GM19467 (cell line): ENCODE results near the gene NALF2.

Experiments used
- ATAC-seq: cut with Tn5 transposase; IDR thresholded peaks from one replicate; pipeline ENCODE4 v1.9.1; 2021; ENCODE audit warnings: mild to moderate bottlenecking, moderate library complexity; ENCODE audit not compliant: unreplicated experiment

The NALF2 gene

DNA sequence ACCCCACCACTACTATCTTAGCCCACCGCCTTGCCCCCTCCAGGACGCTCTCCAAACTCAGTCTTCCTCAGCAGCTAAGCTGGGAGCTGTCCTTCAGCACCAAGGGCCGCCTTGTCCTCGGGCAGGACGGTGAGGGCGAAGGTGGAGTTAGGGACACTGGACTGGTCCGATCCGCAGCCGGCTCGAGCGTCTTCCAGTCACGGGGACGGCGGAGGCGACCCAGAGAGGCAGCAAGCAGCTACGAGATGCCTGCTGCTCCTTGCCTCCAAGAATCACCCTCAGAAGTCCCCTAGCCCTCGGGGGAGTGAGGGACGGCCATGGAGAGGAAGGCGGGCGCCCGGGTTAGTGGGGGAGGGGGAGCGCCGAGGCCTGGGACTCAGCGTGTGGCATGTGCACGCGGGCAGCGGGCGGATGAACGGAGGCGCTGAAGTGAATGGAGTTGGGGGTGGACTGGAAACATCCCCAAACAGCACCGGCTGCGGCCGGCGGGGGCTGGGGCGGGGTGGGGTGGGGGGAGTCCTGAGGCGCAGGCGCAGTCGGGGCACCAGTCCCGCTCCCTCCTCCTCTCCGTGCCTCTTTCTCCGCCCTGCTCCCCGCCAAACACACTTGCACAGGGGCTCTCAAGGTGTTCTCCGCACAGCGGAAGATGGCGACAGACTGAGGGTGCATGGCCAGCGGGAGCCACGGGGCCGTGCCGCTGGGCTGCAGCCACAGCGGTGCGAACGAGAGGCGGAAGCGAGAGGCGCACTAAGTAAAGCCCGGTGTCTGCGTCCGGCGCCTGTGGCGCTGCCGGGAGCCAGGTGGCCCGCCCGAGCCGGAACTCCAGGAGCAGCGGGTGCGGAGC is at the start of gene NALF2:
Gene NALF2 (plus strand): TSS at position 545 of the 844 bp plus-strand sequence. CDS start 957 bp downstream, outside the sequence.
- ATAC-seq = no peak

DNA sequence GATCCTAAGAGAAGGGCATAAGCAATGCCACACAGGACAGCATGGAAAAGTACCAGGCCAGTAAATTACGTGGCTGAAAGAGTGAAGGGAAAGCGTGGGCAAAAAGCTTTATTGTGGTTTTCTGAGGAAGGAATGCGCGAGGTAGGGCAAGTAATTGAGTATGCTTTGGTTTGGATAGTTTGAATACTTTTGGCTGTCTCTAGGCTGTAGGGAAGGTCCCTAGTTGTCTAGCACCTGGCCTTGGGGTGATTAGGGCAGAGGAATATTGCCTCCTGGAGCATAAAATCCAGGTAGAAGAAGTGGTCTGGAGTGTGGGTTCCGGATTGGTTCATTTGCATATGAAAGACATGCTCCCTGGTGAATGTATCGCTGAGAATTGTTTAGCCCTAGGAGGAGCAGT is 46.4 kb upstream of the NALF2 start:
- ATAC-seq = no peak

DNA sequence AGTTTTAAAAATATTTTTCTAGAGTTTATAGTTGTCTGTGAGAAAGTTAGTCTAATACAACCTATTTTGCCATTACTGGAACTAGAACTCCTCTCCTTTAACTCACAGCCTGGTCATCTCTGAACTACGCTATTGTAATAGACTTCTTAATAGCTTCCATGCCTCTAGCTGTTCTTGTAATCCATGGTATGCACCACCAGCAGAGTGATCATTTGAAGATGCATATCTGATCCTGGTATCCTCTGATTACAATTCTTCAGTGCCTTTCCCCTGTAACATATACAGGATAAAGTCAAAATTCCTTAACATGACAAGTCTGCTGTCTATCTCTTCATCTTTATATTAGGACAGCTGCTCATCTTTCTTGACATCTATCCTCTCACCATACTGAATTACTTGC is 37.6 kb upstream of the NALF2 start:
- no peak for ATAC-seq

DNA sequence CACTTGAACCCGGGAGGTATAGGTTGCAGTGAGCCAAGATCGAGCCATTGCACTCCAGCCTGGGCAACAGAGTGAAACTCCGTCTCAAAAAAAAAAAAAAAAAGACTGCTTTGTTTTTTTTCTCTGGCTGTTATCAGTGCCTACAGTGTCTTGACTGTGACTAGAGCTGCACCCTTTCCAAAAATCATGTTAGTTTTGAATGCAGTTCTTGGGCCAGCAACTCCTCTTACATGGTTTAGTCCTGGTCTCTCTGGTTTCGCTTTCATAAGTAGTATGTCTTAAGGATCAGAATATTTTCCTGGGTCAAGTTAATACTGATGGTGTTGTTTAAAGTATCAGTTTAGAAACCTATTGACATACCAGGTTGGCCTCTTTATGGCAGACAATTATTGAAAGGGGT is 34.2 kb upstream of the NALF2 start:
- ATAC-seq = no peak

DNA sequence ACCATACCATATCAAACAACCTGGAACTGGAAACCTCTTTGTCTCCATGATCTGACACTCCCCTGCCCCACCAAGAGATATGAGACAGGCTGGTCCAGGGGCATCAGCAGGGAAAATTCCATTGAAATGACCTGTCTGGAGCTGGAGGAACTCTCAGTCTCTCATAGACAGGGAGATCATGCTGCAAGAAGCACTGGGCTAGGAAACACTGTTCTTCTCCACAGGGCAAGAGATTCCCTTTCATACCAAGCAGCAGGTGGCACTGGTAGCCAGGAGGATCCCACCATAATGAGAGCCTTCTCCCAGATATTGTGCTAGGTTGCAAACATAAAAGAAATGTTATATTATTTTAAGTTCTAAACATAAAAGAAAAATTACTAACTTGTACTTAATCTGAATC is 14.5 kb upstream of the NALF2 start:
- no peak for ATAC-seq

DNA sequence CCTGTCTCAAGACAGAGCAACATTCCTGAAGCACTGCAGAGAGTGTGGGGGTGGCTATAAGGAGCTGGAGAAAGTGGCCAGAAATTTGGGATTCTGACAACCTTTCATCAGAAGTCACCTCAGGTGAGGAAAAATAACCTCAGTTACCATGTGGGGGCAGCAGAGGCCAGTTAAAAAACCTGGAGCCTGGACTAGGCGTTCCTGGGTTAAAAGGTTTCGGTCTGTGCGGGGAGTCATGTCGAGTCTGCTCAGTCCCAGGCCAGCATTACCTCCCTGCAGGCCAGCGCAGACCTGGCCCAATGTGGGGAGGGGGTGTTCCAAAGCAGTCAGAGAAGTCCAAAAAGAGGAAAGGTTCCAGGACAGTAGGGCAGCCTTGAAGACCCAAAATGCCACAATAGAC is 10.9 kb upstream of the NALF2 start:
- no peak for ATAC-seq

DNA sequence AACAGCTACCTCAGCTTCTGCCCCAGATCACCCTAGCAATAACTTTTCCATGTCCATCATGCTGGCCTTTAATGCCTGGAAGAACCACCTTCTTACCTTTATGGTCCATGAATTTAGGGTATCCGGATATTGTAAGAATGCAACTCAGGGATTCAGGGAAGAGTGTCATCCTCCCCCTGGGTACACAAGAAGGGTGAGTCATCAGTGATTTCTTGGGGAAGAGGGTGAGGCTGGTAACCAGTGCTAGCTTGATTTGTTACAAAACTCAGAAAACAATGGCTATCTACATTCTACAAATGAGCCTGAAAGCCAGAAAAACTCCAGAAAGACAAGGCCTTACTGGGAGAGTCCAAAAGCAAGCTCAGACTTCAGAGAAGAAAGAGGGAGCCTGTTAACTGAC is 10.4 kb upstream of the NALF2 start:
- no peak for ATAC-seq

DNA sequence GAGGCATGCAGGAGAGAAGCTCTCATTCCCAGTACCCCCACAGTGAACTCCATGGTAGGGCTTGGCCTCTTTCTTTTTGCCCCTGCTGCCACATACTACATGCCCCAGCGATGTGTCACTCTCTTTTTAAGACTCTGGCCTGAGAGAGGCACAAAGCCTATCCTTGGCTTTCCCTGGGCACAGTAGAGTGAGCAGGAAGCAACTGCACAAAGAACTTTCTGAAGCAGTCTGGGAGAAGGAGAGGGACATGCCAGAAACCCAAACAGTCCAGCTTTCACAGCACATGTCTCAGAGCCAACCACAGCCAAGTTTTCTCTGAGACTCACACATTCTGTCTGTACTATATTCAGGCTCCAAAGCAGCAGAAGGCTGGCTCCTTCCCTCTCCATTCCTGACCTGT is 7.9 kb upstream of the NALF2 start:
- no peak for ATAC-seq

DNA sequence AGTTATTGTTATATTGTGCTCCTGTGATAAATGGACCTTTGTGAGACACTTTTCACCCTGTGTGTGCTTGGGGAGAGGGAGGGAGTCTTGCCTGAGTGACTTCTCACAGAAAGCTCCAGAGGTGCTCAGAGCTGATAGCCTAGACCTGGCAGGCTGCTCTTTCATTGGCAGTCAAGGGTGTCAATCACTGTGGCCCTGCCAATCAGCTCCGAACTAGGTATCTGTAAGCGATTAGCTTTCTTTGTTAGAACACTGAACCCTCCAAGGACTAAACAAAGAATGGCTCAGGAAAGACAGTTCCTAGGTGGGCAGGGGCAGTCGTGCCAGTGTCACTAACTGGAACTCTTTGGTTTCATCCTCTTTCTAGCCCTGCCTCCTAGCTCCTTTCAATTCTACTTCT is 2.7 kb upstream of the NALF2 start:
- ATAC-seq = no peak

DNA sequence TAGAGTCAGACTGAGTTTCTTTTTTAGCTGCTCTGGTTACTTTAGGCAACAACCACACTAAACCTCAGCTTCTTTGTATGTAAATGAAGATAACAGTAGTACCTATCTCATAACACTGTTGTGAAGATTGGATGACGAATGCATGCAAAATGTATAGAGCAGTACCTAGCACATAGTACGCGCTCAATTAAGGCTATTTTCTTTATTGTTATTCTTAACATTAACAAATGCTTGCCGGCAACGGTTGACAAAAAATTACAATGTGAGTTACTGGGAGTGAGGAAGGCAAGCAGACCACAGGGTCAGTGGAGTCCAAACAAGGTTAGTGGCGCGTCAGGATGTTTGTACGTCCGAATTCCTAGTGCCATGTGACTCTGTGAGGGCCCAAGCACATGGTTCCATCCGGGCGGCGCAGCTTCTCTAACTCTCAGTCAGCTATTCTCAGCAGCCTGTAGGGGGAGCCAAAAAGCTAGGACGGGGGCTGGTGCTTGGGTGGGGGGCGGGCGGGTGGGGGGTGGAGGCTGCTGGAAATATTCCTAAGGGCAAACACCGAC is 821 bp upstream of the NALF2 start:
- no peak for ATAC-seq

DNA sequence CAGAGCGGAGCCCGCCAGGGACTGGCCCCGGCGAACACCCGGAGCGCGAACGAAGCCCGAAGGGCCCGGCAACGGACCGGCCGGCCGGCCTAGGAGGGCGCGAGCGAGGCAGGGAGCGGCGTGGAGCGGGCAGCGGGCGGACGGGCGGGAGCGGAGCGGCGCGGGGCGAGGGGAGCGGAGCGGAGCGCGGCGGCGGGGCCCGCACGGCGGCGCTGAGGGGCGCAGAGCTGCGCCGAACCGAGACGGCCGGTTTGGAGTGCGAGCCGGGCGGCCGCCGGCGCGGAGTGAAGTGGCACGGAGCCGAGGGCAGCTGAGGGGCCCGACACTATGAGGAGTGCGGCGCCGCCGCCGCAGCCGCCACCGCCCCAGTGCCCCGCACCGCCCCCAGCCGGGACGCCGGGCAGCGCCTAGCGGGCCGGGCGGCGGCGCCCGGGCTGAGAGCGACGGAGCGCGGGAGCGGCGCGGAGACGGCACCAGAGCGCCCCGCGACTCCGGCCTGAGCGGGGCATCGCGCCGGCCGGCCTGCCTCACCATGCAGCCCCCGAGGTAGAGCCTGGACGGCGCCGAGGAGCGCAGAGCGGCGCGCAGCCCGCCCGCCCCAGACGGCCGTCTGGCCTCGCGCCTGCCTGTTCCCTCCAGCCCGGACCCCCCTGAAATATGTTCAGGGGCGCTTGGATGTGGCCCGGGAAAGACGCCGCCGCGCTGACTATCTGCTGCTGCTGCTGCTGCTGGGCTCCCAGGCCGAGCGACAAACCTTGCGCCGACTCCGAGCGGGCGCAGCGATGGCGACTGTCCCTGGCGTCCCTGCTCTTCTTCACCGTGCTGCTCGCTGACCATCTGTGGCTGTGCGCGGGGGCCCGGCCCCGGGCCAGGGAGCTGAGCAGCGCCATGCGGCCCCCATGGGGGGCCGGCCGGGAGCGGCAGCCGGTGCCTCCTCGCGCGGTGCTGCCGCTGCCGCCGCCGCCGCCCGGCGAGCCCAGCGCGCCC is 793 bp downstream of the NALF2 start:
- ATAC-seq = no peak

DNA sequence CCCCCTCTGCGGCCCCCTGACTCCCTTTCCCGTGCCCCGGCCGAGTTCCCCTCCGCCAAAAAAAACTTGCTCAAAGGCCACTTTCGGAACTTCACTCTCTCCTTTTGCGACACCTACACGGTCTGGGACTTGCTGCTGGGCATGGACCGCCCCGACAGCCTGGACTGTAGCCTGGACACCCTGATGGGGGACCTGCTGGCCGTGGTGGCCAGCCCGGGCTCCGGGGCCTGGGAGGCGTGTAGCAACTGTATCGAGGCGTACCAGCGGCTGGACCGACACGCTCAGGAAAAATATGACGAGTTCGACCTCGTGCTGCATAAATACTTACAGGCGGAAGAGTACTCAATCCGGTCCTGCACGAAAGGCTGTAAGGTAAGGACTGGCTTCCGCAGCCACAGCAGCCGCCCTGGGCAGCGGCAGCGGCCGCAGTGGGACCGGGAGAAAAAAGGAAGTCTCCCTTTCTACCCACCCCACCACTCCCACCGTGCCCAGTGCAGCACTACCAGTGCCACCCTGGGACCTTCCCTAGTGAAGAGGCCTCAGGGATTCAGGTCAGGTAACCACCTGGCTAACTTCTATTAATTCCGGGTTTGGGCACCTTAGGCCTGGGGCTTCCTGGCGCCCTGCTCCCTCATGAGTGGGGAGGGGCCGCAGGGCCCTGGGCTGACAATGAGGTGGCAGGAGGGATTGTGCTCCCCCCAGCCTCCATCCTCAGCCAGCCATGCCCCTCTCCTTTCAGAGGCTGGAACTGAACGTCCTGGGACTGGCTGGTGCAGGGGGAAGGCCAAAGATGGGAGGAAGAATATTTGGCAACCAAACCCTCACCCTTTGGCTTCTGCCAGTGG is 1.9 kb downstream of the NALF2 start:
- no peak for ATAC-seq

DNA sequence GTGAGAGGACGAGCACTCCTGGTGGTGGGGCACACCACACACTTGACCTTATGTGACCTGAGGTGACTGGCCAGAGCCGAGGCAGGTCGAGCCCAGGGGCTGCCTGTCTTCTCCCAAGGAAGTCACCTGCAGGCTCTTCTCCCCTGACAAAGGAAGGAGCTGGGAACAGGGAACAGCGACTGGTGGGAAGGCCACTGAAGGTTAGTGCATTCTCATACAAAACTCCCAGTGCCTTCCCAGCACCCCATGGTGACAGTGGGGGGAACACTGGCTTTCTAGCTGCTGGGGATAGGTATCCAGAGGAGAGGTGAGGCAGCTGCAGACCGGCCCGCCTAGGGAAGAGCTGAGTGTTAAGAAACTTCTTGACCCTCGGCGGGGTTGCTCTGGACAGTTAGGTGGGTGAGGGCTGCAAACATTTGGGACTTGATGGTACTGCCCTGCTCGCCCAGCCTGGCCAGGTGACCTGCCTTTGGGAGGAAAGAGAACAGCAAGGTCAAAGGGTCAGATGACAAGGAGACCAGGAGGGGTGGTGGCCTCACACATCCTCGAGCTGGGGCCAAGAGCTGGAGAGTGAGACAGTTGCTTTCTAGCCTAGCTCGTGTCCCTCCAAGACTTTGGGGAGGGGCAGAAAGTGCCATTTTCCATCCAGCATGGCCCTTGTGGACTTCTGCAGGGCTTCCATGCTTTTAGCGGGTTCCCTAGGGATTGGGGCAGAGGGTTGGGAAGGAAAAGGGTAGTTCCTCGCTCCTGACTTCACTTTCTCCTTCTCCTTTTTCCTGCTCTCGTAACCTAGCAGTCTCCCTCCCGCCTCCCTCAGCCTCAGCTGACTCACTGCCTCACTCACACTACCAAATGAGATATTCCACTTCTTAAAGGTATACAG is 2.7 kb downstream of the NALF2 start:
- no peak for ATAC-seq

DNA sequence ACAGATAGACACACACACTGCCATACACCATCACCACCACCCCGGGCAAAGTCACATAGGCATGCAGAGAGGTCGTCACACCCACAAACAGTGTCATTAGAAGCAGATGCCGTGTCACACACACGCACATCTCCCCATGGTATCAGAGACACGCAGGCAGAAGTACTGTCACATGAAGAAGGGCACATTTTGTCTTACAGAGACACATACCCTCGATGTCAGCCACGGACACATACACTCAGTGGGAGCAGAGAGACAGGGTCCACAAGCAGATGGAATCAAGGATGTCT is 3.3 kb downstream of the NALF2 start:
- no peak for ATAC-seq

DNA sequence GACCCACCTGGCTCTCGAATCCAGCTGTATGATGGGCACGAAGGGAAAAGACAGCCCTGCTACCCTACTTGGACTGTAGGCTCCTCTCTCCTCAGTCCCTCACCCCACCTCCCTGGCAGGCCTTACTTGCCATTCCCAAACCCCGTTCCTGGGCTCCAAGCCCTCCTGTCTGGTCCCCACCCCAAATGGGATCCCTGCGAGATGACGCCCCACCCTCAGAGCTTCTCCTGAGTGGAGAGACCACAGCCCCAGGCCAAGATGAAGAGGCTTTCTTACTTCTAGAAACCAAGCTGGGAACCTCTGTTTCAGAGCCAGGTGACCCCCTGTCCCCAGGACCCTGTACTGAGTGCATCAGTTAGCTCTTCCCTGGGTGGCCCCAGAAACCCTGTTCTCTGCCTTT is 4.5 kb downstream of the NALF2 start:
- ATAC-seq = no peak

DNA sequence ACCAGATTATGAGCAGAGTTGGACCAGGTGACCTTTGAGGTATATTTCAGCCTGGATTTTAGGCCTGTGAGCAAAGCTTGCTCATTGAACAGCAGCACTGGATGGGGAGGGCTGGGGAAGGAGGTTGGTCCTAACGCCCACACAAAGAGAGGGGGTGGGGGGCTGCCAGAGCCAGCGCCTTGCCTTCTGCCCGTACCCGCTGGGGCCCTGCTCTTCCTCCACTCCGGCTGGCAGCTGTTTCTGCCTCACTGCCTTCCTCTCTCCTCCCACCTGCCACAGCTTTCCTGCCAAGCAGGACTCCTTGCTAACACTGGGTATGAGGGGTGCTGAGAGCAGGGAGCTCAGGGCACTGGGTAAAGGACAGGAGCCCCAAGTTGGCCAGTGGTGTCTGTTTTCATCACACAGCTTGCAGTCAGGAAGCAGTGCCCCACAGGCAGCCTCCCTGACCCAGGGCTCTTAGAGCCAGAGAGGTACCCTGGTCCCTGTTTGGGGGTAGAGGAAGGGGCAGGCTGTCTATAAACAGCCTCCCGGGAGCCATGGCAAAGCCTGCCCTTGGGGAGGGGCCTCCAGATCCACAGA is 6.1 kb downstream of the NALF2 start:
- ATAC-seq = no peak

DNA sequence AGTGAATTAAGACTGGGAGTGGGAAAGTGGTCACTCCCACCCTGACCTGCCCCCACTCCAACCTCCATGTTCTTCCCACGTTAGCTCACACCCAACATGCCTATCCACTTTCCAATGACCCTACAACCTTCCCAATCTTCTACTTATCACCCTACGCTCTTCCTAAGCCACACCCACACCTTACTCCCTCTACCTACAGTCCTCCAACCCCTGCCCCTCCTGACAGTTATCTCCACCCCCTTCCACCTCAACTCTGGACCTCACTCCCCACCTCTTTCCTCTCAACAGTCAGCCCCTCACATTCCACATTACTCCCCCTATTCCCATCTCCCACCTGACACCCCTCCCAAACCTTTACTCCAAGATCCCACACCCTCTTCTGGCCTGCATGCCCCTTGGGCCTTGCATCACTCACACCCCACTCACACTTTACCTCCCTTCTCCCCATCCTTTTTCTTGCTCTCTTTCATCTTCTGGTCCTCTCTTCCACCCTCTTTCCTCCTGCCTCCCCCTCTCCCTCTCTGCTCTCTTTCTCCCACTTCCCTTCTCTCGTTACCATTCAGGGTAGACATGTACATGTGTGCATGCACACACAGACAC is 6.9 kb downstream of the NALF2 start:
- ATAC-seq = no peak

DNA sequence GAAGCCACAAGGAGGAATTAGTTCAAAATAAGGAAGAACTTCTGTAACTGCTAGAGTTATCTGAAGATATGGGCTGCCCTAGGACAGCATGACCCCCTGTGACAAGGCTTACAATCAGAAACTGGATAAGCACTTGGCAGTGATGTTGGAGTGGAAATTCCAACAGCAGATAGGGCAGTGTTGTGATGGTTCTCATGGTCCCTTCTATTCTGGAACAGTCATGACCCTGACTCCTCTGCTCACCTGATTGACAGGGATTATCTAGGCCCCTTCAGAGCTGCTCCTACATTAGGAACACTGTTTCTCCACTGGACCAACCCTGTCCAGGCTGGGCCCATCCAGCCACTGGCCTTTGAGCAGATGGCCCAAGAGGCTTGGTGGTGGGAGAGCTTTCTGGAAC is 17.9 kb downstream of the NALF2 start:
- ATAC-seq = no peak

DNA sequence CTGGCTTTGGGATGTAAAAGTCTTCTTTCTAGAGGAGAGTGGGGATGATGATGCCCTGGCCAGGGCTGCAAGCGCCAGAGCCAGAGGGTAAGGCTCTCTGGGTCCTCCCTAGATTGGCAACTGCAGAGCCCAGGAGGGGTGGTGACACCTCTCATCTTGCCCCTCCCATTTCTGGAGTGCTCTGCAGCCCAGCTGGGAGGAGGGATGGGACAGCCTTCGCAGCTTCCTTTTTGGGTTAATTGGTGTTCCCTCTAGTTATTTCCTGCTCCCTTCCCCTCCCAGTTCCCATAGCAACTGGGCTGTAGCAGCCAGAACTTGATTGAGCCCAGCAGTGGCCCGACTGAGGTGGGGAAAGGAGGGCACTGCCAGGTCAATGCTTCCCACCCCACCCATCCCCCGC is 19.2 kb downstream of the NALF2 start:
- ATAC-seq = no peak
